ENCODE data around the gene C2CD4C. TPM values are rescaled to one million over a fixed set of nuclear protein-coding genes. Genes with fewer than 3 reads are reported as not detected.
"Not testable (repeated sequence)": the region's sequence is repeated elsewhere in the genome, so short reads cannot be mapped to it uniquely, and the experiment has no call there.

C2CD4C gene
- total RNA-seq, 4 donors from 2014 or later: 0.81 to 3.1 (median 2.1) TPM

DNA sequence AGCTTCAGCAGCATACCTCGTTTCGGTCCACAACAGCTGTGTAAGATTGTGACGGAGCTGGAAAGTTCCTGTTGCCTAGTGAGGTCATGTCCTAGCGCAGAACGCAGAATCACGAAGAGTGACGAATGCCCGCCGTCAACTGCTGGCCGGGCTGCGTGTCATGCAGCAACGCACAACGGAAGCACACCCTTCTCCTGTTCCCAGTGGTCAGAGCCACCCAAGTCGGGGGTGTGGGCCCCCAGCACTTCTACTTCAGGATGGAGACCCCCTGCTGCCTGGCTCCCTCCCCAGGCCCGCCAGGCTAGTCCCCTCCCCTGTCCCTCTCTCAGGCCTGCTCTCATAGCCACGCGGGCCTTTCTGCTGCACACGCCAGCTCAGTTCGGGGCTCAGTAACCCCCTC is 25.9 kb downstream of the C2CD4C start:
- intact Hi-C loops (cut with DNase I; ENCODE audit: low total_unique reads): no loop called here
- TF ChIP-seq, protein P1, sequence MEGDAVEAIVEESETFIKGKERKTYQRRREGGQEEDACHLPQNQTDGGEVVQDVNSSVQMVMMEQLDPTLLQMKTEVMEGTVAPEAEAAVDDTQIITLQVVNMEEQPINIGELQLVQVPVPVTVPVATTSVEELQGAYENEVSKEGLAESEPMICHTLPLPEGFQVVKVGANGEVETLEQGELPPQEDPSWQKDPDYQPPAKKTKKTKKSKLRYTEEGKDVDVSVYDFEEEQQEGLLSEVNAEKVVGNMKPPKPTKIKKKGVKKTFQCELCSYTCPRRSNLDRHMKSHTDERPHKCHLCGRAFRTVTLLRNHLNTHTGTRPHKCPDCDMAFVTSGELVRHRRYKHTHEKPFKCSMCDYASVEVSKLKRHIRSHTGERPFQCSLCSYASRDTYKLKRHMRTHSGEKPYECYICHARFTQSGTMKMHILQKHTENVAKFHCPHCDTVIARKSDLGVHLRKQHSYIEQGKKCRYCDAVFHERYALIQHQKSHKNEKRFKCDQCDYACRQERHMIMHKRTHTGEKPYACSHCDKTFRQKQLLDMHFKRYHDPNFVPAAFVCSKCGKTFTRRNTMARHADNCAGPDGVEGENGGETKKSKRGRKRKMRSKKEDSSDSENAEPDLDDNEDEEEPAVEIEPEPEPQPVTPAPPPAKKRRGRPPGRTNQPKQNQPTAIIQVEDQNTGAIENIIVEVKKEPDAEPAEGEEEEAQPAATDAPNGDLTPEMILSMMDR (IDR thresholded peaks at IDR 0.05): no peak
- no peak for TF ChIP-seq POLR2A (IDR thresholded peaks at IDR 0.05)
- DNase-seq (ENCODE audit: low spot score in 2 of 2): peak in 1 of 2 donors; percentile 78
- WGBS, 2 donors: 82 to 84% methylated on average over 19 of the region's 19 CpGs
- H3K4me3 ChIP-seq (ENCODE audit: low read depth, poor library complexity, severe bottlenecking): no peak overlapping the region

DNA sequence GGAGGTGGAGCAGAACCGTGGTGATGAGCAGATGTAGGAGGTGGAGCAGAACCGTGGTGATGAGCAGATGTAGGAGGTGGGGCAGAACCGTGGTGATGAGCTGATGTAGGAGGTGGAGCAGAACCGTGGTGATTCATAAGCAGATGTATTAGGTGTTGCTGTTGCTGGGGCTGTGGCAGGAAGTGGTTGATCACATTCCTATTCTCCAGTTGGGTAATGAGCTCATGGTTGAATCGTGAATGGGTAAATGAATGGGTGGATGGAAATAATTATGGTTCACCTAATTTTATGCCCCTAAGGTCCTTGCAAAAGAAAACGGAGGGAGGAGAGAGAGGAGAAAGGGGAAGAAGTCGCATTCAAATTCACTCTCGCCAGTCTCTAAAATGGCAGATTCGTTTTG is 26.4 kb downstream of the C2CD4C start:
- WGBS, 2 donors: 36 to 46% methylated on average over 9 of the region's 9 CpGs
- intact Hi-C loops (cut with DNase I; ENCODE audit: low total_unique reads); H3K4me3 ChIP-seq (ENCODE audit: low read depth, poor library complexity, severe bottlenecking): not testable (repeated sequence)
- peak in 1 of 2 donors; percentile 6 for DNase-seq (ENCODE audit: low spot score in 2 of 2)

DNA sequence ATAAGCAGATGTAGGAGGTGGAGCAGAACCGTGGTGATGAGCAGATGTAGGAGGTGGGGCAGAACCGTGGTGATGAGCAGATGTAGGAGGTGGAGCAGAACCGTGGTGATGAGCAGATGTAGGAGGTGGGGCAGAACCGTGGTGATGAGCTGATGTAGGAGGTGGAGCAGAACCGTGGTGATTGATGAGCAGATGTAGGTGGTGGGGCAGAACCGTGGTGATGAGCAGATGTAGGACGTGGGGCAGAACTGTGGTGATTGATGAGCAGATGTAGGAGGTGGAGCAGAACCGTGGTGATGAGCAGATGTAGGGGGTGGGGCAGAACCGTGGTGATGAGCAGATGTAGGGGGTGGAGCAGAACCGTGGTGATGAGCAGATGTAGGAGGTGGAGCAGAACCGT is 27.0 kb downstream of the C2CD4C start:
- intact Hi-C loops (cut with DNase I; ENCODE audit: low total_unique reads); H3K4me3 ChIP-seq (ENCODE audit: low read depth, poor library complexity, severe bottlenecking): not testable (repeated sequence)
- peak in 1 of 2 donors; percentile 31 for DNase-seq (ENCODE audit: low spot score in 2 of 2)
- WGBS, 2 donors: 61 to 65% methylated on average over 11 of the region's 11 CpGs

DNA sequence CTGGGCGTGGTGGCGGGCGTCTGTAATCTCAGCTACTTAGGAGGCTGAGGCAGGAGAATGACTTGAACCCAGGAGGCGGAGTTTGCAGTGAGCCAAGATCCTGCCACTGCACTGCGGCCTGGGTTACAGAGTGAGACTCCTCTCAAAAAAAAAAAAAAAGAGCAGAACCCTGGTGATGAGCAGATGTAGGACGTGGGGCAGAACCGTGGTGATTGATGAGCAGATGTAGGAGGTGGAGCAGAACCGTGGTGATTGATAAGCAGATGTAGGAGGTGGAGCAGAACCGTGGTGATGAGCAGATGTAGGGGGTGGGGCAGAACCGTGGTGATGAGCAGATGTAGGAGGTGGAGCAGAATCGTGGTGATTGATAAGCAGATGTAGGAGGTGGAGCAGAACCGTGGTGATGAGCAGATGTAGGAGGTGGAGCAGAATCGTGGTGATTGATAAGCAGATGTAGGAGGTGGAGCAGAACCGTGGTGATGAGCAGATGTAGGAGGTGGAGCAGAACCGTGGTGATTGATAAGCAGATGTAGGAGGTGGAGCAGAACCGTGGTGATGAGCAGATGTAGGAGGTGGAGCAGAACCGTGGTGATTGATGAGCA is 28.2 kb downstream of the C2CD4C start:
- H3K4me3 ChIP-seq (ENCODE audit: low read depth, poor library complexity, severe bottlenecking); intact Hi-C loops (cut with DNase I; ENCODE audit: low total_unique reads): not testable (repeated sequence)
- 63 to 67% methylated on average over 13 to 16 of the region's 17 CpGs for WGBS, 2 donors
- peak in 1 of 2 donors; percentile 26 for DNase-seq (ENCODE audit: low spot score in 2 of 2)

DNA sequence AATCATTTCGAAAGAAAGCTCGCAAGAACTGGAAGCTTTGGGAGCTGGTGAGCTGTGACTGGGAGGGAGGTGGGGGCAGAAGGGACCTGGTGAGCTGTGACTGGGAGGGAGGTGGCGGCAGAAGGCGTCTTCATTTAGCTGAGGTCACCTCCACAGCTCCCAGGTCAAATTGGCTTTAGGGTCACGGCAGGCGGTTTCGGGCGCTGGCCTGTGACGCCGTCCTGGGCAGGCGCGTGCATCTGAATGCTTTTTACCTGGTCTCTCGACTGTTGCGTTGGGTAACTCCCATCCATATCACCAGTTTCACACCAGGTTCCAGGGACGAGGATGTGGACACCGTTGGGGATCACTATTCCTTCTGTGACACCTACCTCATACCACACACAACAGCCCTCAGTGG is 29.2 kb downstream of the C2CD4C start:
- DNase-seq (ENCODE audit: low spot score in 2 of 2): peak in 1 of 2 donors; percentile 68
- intact Hi-C loops (cut with DNase I; ENCODE audit: low total_unique reads): no loop called here
- TF ChIP-seq, protein P1 (IDR thresholded peaks at IDR 0.05): no peak
- no peak for TF ChIP-seq POLR2A (IDR thresholded peaks at IDR 0.05)
- no peak overlapping the region for H3K4me3 ChIP-seq (ENCODE audit: low read depth, poor library complexity, severe bottlenecking)
- WGBS, 2 donors: 90 to 92% methylated on average over 16 of the region's 16 CpGs

DNA sequence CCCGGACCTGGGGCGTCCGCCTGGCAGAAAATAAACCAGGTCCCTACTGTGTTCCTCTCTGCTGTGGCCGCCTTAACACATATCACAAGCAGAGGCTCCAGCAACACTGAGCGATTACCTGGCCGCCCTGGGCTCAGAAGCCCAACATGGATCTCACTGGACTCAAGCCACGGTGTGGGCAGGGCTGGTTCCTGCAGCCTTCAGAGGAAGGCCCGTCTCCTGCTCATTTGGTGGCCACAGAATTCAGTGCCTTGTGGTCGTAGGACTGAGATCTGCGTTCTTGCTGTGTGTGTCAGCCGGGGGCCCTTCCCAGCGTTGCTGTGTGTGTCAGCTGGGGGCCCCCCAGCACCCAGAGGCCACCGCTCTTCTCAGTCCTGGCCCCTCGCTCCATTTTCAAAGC is 30.2 kb downstream of the C2CD4C start:
- TF ChIP-seq, protein P1 (IDR thresholded peaks at IDR 0.05): no peak
- no peak for TF ChIP-seq POLR2A (IDR thresholded peaks at IDR 0.05)
- no peak overlapping the region for H3K4me3 ChIP-seq (ENCODE audit: low read depth, poor library complexity, severe bottlenecking)
- intact Hi-C loops (cut with DNase I; ENCODE audit: low total_unique reads): no loop called here
- WGBS, 2 donors: 81 to 90% methylated on average over 14 of the region's 14 CpGs
- peak in 1 of 2 donors; percentile 72 for DNase-seq (ENCODE audit: low spot score in 2 of 2)

DNA sequence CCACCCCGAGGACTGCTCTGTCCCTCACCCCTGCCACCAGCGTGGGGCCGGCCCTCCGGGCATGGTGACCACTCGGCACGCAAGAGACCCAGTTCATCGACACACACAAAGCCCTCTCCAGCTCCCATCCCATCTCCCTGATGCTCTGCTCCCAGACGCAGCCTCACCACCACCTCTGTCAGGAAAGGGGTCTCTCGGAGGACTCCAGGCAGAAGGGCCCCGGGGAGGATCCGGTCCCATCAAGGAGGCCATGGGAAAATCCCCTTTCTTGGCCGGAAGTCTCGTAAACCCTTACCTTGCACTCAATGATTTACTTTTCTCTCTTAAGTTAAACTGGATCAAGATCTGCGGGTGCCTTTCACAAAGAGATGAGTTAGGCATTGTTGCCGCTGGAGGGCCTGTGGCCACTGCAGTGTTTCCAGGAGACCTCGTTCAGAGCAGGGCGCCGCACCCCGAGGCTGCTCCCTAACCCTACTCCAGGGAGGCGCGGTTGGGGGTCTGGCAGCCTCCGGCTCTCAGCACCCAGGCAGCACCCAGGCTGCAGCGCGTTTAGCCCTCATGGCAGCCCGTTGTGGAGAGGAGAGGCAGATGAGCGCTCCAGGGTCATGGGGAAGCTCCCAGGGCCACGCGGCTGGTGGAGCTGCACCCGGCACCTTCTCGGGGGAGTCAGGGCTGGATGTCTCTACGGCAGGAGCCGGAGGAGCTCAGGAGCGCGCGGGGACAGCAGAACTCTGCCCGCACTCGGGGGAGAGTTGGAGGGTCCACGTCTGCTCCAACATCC is 31.0 kb downstream of the C2CD4C start:
- DNase-seq (ENCODE audit: low spot score in 2 of 2): peak in 1 of 2 donors; percentile 77
- no peak overlapping the region for H3K4me3 ChIP-seq (ENCODE audit: low read depth, poor library complexity, severe bottlenecking)
- WGBS, 2 donors: 51 to 60% methylated on average over 32 to 38 of the region's 38 CpGs
- intact Hi-C loops (cut with DNase I; ENCODE audit: low total_unique reads): no loop called here
- TF ChIP-seq, protein P1 (IDR thresholded peaks at IDR 0.05): no peak
- TF ChIP-seq POLR2A (IDR thresholded peaks at IDR 0.05): no peak
